ENCODE results near the gene MST1.

MST1 gene

GRCh38 chr3:49673715-49674496, 15.4 kb downstream of the MST1 start, which contains the start of gene APEH:
Gene APEH, plus strand, starts transcription at chr3:49674351. Its CDS starts 51 bp downstream, at chr3:49674402.
- peak; percentile 95 for DNase-seq

DNA sequence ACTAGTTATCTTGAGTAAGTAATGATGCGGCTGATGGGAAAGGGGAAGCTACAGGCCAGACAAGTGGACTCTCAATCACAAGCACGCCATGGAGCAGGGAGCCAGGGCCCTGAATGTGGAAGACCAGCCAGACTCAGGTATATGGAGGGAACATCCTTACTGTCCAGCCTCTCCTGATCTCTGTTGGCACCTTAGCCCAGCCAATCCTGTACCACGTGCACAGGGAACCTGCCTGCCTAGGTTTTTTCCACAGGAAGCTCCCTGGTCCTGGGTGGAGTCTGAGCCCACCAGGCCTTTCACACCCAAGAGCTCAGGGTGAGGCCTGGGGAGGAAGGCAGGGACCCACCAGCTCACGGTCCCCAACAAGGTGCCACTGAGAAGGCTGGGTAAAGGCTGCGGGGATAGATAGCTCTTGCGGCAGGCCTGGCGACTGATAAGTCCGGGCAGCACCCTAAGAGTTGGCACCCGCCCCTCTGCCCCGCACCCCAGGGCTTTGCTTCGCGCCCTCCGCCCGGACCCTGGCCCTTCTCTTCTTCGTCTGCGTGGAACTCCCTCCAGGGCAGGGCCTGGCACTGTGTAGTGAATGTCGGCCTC, 16.1 kb downstream of the MST1 start:
- DNase-seq = no peak

DNA sequence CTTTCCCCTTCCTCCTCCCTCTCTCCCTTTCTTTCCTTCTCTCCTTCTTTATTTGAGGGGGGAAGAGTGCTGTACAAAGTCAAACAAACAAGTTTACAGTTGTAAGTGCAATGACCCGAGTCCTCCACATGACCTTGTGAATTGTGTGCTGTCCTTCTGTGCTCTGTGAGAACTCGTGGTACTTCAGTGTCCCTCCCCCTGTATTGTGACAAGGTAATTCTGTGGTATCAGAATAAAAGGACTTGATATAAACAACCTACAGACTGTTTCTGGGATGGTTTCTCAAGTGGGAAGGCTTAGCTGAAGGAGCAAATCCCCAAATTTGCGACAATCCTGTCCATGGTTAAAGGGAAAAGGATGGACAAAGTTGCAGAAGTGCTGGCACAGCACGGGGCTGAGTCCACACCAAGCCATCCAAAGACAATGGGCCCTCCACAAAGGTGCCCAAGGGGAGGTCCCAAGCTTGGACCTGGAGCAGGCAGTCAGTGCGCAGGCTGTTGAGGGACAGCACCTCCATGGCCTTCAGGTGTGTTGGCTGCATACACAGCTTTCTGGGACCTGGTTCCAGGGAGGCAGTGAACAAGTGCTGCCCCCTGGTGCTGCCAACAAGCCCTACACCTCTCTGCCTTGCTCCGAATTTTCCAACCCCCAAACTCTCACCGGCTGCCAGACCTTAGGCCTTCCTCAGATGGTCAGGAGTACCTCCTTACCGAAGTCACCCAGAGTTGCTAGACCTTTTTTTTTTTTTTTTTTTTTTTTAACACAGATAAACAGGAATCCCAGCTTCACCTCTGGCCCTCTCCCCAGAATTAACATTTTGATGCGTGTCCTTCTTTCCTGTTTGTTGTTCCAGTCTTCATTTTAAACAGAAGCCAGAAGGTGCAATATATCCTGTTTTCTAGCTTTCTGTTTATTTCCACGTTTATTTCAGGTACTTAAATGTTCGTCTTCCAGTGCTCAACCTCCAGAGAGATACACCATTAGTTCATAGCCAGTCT, 17.7 kb downstream of the MST1 start:
- peak; percentile 77 for DNase-seq

DNA sequence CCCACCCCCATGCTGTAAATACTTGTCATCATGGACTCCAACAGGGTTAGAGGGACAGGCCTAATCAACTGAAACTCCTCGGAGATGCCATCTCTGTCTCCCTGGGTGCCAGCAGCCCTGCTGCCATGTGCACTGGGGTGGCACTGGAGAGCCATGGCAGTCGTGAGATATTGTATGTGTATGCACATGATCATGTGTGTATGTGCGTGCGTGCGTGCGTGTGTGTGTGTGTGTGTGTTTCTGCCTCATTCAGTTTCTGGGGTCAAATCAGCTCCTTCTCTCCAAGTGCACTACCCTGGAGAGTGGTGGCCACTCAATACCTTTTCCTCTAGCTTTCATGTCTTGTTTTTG, 18.4 kb downstream of the MST1 start:
- DNase-seq = no peak

- DNase-seq = no peak
Measured at GRCh38 chr3:49669352-49669751, 19.9 kb downstream of the MST1 start.

DNA sequence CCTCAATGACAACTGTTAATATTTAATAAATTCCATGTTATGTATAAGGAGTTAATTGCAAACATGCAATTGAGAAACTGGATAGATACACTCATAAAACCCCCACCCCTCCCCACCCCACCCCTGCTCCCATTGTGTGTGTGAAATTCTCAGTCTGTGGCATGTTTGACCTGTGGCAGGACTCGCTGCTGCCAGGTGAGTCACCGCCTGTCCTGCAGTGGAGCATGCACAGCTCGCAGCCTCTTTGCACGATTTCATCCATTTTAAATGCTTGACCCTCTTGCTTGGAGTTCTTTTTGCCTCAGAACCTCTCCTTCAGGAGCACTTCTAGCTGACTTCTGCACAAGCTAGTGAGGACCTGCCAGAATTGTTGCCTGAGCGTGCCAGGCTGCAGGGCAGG, 20.4 kb downstream of the MST1 start:
- no peak for DNase-seq

- no peak for DNase-seq
Measured at GRCh38 chr3:49668414-49668797, 20.9 kb downstream of the MST1 start.

DNA sequence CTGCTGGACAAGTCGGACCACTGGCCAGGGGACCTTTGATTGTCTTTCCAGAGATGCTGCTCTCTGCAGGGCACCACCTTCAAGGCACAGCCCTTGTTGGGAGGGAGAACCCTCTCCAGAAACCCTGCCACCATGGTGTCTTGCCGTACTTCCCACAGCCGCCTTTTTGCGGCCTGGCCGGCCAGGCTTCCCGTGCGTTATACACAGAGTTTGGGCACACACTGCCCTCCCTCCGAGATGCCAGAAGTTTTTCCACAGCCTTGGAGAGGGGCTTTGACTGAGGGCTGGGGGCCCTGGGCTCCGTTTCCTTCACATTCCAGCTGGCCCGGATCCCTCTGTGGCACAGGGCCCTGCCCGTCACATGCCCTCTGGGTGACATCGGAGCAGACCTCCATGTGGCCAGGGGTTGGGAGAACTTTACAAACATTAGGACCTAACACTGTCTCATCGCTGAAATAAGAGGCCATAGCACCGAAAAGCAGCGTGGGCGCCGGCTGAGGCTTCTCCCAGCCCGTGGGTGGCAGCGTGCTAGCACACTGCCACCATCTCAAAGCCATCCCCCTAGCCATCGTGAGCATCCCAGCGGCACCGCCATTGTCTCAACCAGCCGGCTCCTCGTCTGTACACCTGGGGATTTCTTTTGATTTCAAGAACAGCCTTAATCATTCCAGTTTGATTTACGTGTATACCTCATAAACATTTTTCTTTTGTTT, 21.4 kb downstream of the MST1 start:
- DNase-seq = no peak

GRCh38 chr3:49666592-49666991, 22.7 kb downstream of the MST1 start:
- no peak for DNase-seq

GRCh38 chr3:49665822-49666519, 23.3 kb downstream of the MST1 start:
- DNase-seq = no peak

DNA sequence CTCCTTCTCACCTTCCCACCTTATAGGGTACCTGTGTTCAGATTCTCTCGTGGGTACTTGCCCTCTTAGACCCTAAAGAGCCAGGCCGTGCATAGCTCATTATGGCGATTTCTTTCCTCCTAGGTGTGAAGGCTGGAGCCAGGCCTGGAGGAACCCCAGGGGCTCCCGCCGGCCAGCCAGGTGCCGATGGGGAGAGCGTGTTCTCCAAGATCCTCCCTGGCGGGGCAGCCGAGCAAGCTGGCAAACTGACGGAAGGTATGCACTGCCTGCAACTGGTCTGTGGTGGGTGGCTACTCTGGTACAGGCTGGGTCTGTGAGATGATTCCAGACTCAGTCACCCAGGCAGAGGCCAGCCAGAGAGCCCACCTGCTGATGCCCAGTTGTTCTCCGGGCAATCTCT, 25.0 kb downstream of the MST1 start:
- DNase-seq = no peak

- no peak for DNase-seq
Measured at GRCh38 chr3:49663831-49664230, 25.4 kb downstream of the MST1 start.

DNA sequence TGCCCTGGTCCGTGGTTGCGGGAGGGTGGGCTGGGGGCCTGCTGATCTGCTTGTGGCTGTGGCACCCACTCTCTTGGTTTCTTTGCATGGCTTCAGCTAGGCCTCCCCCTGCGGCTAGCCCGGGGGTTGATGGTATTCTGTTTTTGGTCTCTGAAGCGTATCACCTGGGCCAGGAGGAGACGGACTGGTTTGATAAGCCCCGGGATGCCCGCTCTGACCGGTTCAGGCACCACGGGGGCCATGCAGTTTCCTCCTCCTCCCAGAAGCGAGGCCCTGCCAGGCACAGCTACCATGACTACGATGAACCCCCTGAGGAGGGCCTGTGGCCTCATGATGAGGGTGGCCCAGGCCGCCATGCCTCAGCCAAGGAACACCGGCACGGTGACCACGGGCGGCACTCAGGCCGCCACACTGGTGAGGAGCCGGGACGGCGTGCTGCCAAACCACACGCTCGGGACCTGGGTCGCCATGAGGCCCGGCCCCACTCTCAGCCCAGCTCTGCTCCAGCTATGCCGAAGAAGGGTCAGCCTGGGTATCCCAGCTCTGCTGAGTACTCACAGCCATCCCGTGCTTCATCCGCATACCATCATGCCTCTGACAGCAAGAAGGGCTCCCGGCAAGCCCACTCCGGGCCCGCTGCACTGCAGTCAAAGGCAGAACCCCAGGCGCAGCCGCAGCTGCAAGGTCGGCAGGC, 26.4 kb downstream of the MST1 start:
- DNase-seq = no peak

DNA sequence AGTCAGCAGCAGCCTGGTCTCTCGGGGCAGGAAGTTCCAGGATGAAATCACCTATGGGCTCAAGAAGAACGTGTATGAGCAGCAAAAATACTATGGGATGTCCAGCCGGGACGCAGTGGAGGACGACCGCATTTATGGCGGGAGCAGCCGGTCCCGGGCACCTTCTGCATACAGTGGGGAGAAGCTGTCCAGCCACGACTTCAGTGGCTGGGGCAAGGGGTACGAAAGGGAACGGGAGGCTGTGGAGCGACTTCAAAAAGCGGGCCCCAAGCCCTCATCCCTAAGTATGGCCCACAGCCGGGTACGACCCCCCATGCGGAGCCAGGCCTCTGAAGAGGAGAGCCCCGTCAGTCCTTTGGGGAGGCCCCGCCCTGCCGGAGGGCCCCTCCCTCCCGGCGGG, 27.3 kb downstream of the MST1 start:
- no peak for DNase-seq

- DNase-seq = no peak
Measured at GRCh38 chr3:49661281-49661680, 28.0 kb downstream of the MST1 start.

- DNase-seq = no peak
Measured at GRCh38 chr3:49659756-49660155, 29.5 kb downstream of the MST1 start.

DNA sequence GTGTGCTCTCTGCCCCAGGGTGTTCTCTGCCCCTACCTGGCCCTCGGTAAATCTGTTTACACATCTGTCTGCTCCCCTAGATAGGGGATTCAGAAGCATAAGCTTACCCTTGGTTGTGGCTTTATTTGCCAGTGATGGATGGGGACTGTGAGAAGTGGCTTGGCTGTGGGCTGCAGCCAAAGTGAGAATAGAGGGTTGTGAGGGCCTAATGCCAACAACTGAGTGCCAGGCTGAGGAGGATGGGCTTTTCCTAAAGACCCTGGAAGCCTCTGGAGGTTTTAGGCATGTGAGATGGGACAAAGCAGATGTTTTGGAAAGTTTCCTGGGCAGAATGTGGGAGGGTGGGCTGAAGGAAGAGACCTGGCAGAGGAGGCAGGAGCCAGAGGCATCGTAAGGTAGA, 30.6 kb downstream of the MST1 start:
- no peak for DNase-seq

GRCh38 chr3:49657208-49657915, 31.9 kb downstream of the MST1 start:
- DNase-seq = no peak

DNA sequence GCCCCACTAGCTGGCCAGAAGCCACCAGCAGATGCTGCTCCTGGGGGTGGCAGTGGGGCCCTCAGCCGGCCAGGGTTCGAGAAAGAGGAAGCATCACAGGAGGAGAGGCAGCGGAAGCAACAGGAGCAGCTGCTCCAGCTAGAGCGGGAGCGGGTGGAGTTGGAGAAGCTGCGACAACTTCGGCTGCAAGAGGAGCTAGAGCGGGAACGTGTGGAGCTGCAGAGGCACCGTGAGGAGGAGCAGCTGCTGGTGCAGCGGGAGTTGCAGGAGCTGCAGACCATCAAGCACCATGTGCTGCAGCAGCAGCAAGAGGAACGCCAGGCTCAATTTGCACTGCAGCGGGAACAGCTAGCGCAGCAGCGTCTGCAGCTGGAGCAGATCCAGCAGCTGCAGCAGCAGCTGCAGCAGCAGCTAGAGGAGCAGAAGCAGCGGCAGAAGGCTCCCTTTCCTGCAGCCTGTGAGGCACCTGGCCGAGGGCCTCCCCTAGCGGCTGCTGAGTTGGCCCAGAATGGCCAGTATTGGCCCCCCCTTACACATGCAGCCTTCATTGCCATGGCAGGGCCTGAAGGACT, 32.6 kb downstream of the MST1 start:
- DNase-seq = peak; percentile 57

DNA sequence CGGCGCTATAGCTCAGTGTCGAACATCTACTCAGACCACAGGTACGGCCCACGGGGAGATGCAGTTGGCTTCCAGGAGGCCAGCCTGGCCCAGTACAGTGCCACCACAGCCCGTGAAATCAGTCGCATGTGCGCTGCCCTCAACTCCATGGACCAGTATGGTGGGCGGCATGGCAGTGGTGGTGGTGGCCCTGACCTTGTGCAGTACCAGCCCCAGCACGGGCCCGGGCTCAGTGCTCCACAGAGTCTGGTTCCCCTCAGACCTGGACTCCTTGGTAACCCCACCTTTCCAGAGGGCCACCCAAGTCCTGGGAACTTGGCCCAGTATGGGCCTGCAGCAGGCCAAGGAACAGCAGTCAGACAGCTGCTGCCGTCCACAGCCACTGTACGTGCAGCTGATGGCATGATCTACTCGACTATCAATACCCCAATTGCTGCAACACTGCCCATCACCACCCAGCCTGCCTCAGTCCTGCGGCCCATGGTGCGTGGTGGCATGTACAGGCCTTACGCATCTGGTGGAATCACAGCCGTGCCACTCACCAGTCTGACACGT, 33.5 kb downstream of the MST1 start:
- no peak for DNase-seq

Measured in right forelimb (tissue), 1 donor.